HL-60/S4 treated with phorbol 12-myristate 13-acetate at 8.2 ng/mL for 4 days and 3 days (cell line): ENCODE data around the gene RBMS2.
"Not testable (repeated sequence)": the region's sequence is repeated elsewhere in the genome, so short reads cannot be mapped to it uniquely, and the experiment has no call there.

Experiments used
- in situ Hi-C: fragments of 300-500 bp; cut with MboI; formaldehyde crosslinking; loops from 2 replicates; pipeline ENCODE4 v1.15.0; 2022; ENCODE audit warnings: low sequenced_read_pairs

RBMS2 gene, protein sequence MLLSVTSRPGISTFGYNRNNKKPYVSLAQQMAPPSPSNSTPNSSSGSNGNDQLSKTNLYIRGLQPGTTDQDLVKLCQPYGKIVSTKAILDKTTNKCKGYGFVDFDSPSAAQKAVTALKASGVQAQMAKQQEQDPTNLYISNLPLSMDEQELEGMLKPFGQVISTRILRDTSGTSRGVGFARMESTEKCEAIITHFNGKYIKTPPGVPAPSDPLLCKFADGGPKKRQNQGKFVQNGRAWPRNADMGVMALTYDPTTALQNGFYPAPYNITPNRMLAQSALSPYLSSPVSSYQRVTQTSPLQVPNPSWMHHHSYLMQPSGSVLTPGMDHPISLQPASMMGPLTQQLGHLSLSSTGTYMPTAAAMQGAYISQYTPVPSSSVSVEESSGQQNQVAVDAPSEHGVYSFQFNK

DNA sequence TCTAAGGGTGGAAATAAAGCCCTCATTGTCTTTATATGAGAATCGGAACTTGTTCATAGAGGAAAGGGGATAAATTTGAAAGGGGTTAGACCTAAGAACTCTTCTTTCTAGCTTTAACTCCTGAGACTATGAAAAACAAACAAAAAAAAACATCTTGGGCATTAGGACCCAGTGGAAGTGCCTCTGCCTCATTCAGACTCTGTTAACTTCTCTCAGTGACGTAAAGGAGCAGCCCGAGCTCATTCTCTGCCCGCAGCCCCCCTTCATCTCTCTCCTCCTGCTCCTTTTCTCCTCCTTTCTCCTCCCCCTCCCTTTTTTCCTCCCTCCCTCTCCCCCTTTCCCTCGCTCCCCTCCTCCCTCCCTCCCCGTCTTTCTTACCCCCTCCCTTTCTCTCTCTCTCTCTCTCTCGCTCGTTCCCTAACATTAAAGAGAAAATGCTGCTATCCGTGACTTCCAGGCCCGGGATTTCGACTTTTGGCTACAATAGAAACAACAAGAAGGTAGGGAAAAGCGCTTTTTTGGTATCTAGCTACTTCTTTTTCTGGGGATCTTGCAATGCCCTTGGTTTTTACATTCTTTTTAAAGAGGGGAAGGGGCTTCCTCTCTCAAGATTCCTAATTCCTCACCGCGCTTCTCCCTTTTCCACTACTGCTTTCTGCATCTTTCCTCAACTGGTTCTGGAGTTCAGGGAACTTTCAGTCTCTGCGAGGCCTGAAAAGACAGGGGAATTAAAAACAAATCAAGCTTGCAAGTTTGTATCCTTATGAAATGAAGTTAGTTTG lies at the start of gene RBMS2:
RBMS2 (plus strand) TSS at position 231 of the 782 bp plus-strand sequence; CDS start at position 435, 204 bp downstream.
- in situ Hi-C loops, result no loop called here

DNA sequence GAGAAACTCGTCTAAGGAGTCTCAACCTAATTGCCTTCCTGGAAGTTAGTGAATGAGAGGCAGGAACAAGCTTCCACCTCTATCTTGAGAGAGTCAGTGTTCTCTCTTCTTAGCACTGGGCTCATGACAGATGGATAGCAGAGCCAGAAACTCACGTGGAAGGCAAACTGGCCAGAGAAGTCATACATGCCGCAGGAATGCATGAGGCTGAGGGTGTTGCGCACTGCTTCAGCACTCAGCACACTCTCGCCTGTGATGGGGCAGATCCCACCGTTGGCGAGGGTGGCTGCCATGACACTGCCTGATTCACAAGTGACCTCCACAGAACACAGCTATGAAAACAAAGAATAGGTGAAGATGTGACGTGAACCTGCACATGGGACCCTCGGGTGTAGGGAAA lies 47.2 kb upstream of the RBMS2 start:
- in situ Hi-C loops, result no loop called here

DNA sequence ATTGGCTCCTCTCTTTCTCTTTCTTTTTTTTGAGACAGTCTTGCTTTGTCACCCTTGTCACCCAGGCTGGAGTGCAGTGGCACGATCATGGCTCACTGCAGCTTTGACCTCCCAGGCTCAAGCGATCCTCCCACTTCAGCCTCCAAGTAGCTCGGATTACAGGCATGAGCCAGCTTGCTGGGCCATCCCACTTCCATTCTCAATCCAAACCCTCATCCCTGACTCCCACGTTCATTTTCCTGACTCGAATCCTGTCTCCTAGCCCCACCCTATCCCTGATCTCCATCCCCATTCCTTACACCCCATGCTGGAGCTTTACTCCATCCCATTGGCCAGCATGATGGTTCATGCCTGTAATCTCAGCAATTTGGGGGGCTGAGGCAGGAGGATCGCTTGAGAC lies 45.5 kb upstream of the RBMS2 start:
- in situ Hi-C loops, result no loop called here

DNA sequence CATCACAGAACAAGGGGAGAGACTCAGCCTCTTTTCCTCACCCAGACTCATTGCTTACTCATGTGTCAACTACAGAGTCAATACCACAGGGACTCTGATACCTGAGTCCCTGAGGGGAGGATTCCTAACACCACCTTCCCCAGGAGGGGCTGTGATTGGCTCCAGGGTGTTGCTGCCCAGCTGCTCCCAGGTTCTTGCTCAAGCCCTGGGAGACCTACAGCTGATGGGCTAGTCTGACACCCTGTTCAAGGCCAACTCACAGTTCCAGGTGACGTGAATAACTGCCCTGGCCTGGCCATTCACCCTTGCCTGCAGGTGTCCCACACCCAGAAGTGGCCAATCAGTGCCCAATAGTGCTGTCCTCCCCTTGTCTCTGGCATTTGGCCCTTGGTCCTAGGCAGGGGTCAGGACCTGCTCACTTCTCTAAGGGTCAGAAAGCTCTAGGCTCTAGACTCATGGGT lies 44.6 kb upstream of the RBMS2 start:
- in situ Hi-C loops, result no loop called here

DNA sequence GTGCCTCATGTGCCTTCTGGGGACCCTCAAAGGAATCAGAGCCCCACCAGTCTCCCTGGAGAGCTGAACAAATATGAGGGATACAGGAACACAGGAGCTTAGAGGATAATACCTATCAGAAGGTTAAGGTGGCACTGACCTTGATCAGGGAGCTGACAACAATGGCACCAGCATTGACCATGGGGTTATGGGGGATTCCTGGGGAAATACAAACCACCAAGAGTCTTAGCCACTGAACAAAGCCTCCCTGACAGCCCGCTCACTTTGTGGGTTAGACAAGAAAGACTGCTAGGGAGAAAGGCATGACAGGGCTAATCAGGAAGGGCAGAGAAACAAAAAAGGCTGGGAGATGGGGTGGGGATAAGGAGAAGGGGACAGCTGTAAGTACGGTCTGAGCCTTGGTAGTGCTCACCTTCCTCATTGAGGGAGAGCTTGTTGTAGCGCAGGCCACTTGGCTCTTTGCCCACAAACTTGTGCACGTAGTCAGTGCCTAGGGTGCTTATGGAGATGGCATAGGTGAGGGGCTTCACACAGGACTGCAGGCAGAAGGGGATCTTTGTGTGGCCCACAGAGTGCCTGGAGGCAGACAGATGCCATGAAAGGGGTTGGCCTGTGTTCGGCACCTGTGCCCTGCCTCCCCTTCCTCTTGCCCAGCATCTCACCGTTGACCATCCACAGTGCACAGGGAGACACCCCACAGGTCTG lies 43.9 kb upstream of the RBMS2 start:
- in situ Hi-C loops, result no loop called here

DNA sequence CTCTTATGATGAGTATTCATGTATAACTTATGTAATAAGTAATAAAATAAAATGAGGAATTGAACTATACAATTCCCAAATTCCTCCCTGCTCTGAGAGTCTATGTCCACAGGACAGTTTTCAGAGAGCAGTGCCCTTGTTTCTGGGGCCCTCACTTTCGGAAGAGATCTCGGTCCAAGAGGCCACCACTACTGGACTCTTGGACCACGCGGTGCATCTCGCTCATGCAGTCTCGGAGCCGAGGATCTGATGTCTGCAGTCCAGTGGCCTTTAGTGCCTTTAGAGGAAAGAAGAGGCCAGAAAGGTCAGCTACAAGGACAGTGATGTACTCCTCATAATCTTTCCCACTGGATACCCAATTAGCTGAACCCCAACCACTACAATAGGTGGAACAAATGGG lies 42.0 kb upstream of the RBMS2 start:
- in situ Hi-C loops, result no loop called here

DNA sequence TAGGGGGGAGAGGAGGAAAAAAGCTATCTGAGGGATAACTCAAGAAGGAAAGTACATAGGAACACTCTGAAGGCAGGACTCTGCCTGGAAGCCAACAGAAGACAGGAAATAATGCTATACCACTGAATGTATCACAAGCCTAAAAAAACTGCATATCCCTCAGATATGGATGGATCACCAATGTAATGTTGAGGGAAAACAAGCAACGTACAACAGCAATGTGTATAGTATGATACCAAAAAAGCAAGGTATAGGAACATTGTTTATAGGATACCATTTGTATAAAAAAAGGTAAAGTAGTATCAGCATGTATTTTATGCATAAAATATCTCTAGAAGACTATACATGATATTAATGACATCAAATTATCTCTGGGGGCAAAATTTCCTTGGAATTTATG lies 37.1 kb upstream of the RBMS2 start:
- in situ Hi-C loops, result no loop called here

DNA sequence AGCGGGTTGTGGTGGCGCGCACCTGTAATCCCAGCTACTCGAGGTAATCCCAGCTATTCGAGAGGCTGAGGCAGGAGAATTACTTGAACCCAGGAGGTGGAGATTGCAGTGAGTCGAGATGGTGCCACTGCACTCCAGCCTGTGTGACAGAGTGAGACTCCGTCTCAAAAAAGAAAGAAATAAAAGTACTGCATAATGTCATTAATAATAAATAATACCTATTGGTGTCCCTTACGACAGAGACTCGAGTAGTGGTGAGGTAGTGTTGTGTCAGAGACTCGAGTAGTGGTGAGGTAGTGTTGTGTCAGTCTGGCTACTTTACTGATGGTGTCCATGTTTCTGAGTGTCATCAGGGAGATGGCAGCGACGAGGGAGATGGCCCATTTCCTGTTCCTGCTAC lies 34.9 kb upstream of the RBMS2 start:
- in situ Hi-C loops, result no loop called here

DNA sequence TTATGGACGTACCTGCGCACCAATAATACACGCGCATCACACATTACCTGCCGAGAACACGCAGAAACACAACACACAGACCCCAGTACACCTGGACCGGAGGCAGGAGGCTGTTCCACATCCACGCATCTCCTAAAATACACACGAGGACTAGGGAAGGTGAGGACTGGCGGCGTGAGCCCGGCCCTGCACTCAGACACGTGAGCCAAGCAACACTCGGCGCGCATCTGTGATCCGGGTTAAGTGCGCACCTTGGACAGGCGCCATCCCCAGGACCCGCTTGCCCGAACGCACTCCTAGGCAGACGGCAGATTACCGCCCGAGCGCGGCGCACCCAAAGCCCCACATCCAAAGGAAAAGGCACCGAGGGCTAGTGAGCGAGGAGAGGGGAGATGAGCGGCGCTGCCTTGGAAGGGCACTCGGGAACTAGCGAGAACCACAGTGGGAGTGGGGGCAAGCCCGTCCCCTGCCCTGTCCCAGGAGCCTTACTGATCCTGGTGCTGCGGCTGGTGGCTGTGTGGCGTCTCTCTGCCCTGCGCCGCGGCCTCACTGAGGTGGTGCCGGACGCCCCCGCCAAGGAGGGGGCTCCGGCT lies 34.1 kb upstream of the RBMS2 start:
- in situ Hi-C loops, result no loop called here

DNA sequence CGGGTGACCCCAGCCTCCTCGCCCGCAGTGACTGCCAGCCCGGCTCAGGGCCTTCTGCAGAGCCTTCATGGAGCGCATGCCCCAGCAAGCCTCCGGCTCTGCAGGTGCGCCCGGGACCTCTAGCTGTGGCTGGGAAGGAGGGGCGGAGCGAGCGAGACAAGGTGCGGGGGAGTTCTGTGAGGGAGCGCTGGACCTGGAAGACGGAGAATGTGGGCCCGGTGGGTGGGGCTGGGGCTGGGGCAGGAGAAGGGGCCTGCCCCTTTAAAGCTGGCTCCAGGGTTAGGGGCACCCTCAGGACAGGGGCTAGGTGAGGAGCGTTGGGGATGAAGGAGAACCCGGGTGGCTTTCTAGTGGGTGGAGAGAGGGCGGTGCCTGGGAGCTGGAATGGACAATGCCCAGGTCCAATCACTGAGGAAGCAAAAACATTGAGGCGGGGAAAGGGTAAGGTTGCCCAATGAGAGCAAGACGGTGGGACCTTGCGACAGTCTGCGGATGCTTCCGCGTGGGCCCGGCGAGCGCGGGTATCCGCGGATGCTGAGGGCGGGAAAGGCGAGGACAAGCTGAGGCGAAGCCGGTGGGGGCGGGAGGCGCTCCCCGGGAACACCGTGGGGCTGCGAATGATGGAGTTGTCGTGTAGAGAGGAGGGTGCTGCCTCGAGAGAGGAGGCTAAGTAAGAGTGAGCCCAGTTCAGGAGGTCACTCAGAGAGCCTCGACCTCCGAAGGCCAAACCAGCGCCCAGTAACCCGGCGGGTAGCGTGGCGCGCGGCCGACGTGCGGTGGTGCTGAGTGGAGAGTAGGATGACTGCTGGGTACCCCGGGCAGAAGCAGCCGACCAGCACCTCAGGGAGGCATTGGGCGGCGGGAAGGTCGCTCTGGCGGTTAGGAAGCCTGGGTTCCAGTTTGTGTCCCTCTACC lies 33.3 kb upstream of the RBMS2 start, which contains the start of gene GLS2:
GLS2 (minus strand) TSS at position 121 of the 915 bp plus-strand sequence; CDS start at position 78, 43 bp downstream.
- in situ Hi-C loops, result no loop called here

DNA sequence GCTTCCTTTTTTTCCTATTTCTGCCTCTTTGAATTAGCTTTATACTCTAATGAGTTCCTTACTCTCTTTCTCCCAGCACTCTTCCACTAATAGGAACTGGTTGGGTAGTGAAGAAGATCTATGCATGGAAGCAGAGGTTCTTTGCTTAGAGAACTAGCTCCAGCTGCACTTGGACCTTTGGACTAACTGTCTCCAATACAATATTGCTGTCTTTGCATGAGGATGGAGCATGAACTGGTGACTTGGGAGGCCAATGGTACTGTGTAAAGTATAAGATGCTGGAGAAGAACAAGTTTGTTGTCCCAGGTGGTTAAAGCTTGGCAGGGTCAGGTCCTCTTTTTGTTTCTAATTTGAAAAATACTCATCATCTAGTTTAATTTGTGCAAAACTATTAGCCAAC lies 31.3 kb upstream of the RBMS2 start:
- in situ Hi-C loops, result no loop called here

DNA sequence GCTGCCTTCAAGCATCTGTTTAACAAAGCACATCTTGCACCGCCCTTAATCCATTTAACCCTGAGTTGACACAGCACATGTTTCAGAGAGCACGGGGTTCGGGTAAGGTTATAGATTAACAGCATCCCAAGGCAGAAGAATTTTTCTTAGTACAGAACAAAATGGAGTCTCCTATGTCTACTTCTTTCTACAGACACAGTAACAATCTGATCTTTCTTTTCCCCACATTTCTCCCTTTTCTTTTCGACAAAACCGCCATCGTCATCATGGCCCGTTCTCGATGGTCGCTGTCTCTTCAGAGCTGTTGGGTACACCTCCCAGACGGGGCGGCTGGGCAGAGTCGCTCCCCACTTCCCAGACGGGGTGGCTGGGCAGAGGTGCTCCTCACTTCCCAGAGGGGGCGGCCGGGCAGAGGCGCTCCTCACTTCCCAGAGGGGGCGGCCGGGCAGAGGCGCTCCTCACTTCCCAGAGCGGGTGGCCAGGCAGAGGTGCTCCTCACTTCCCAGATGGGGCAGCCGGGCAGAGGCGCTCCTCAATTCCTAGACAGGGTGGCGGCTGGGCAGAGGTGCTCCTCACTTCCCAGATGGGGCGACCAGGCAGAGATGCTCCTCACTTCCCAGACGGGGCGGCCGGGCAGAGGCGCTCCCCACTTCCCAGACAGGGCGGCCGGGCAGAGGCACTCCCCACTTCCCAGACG lies 28.1 kb upstream of the RBMS2 start:
- in situ Hi-C loops, result not testable (repeated sequence)

DNA sequence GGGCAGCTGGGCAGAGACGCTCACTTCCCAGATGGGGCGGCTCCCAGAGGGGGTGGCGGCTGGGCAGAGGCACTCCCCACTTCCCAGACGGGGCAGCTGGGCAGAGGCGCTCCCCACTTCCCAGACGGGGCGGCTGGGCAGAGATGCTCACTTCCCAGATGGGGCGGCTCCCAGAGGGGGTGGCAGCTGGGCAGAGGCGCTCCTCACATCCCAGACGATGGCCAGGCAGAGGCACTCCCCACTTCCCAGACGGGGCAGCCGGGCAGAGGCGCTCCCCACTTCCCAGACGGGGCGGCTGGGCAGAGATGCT lies 27.6 kb upstream of the RBMS2 start:
- in situ Hi-C loops, result not testable (repeated sequence)

DNA sequence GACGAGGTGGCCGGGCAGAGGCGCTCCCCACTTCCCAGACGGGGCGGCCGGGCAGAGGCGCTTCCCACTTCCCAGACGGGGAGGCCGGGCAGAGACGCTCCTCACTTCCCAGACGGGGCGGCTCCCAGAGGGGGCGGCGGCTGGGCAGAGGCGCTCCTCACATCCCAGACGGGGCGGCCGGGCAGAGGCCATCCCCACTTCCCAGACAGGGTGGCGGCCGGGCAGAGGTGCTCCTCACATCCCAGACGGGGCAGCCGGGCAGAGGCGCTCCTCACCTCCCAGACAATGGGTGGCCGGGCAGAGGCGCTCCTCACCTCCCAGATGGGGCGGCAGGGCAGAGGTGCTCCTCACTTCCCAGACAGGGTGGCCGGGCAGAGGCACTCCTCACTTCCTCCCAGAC lies 27.1 kb upstream of the RBMS2 start:
- in situ Hi-C loops, result not testable (repeated sequence)

DNA sequence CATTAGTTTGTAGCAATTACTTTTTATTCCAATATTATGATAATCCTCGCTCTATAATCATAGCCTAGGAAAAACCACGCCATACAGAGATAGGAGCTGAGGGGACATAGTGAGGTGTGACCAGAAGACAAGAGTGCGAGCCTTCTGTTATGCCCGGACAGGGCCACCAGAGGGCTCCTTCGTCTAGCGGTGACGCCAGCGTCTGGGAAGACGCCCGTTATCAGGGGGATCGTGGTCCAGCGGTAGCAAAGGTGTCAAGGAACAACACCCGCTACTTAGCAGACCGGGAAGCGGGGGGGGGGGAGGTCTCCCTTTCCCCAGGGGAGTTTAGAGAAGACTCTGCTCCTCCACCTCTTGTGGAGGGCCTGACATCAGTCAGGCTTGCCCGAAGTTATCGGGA lies 24.9 kb upstream of the RBMS2 start:
- in situ Hi-C loops, result not testable (repeated sequence)

DNA sequence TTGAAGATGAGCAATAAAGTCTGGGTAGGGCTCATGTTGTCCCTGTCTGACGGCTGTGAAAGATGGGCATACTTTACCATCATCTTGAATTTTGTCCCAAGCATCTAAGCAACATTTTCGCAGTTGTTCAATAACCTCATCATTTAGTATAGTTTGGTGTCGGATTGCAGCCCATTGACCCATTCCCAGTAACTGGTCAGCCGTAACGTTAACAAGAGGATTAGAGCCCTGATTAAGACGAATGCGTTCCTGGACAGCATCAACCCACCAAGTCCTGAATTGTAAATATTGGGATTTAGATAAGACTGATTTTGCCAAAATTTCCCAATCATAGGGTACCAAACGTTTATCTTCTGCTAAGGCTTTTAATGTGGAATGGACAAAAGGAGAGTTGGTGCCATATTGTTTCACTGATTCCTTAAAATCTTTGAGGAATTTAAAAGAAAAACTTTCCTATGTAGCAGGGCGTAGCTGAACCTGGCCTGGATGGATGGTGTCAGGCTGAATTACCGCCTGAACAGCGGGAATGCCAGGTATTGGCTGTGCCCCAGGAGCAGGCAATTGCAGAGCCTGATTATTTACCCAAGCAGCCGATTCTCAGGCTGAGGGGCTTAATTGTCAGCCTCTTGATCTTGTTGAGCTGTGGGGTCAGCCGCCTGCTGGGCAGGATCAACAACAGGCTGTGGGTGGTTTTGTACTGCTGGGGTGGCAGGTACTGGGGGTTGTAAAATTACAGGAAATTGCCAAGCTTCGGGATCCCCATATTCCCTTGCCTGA lies 23.3 kb upstream of the RBMS2 start:
- in situ Hi-C loops, result not testable (repeated sequence)

DNA sequence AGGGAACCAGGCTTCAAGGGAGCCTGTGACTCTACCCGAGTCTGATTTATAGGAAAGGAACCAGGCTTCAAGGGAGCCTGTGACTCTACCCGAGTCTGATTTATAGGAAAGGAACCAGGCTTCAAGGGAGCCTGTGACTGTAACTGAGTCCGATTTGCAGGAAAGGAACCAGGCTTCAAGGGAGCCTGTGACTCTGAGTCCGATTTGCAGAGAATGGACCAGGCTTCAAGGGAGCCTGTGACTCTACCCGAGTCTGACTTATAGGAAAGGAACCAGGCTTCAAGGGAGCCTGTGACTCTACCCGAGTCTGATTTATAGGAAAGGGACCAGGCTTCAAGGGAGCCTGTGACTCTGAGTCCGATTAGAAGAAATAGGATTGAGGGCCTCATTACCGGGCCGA lies 22.2 kb upstream of the RBMS2 start:
- in situ Hi-C loops, result not testable (repeated sequence)

DNA sequence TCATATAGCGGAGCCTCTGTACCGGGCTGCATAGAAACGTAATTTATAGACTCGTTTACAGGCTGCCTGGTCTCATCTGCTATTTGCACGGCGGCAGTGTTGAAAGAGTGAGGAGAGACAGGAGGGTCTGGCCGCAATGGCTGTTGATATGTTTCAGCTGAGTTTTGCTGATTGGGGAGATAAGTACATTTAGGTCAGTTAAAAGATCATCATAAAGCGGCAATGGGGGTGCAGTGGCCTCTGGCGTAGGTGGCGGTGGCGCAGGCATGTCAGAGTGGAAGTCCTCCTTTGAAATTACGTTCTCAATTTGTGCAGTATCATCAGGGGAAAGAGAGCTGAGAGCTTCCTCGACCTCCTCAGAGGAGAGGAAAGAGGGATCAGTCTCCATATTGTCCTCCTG lies 21.7 kb upstream of the RBMS2 start:
- in situ Hi-C loops, result not testable (repeated sequence)

DNA sequence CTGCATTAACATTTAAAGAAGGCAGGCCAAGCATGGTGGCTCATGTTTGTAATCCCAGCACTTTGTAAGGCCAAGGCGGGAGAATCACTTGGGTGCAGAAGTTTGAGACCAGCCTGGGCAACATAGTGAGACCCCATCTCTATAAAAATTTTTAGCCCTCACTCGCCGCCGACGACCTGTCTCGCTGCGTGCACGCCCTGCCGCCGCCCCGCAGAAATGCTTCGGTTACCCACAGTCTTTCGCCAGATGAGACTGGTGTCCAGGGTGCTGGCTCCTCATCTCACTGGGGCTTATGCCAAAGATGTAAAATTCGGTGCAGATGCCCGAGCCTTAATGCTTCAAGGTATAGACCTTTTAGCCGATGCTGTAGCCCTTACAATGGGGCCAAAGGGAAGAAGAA lies 10.8 kb upstream of the RBMS2 start:
- in situ Hi-C loops, result no loop called here
